Lower lobe of right lung (tissue), 2 donors: ENCODE measurements around the gene C2CD2L. TPM values are rescaled to one million over a fixed set of nuclear protein-coding genes. Genes with fewer than 3 reads are reported as not detected.

ENCODE experiments used
- ATAC-seq, 2 donors: fragments of 200-7000 bp; cut with Tn5 transposase; one replicate each; pipeline ENCODE4 v1.9.1; 2020 to 2022; ENCODE audit warnings: mild to moderate bottlenecking in 2 of 2, moderate library complexity in 2 of 2
- DNase-seq: peaks from one replicate; pipeline ENCODE4 v3.0.0-alpha.2; 2020
- H3K27ac ChIP-seq: fragments of 200-600 bp; one replicate; pipeline ENCODE4 v1.8.0; 2022
- H3K27me3 ChIP-seq: fragments of 200-600 bp; one replicate; pipeline ENCODE4 v1.8.0; 2022; ENCODE audit warnings: low read depth
- H3K36me3 ChIP-seq: fragments of 200-600 bp; one replicate; pipeline ENCODE4 v1.8.0; 2022; ENCODE audit warnings: mild to moderate bottlenecking
- H3K4me1 ChIP-seq: fragments of 200-600 bp; one replicate; pipeline ENCODE4 v1.8.0; 2022
- H3K4me3 ChIP-seq: fragments of 200-600 bp; one replicate; pipeline ENCODE4 v1.8.0; 2022; ENCODE audit warnings: mild to moderate bottlenecking
- H3K9me3 ChIP-seq: fragments of 200-600 bp; one replicate; pipeline ENCODE4 v1.8.0; 2022
- CTCF ChIP-seq: fragments of 200-600 bp; IDR thresholded peaks from one replicate; pipeline ENCODE4 v1.8.0; 2022; ENCODE audit warnings: antibody characterized with exemption, mild to moderate bottlenecking
- intact Hi-C: fragments of 100-400 bp; cut with DNase I; formaldehyde crosslinking; loops from one replicate; pipeline ENCODE4 v1.11.0; 2022
- total RNA-seq: library from RNA; stranded (reverse); fragmentation: NEBNext Ultra II Directional; extraction: Animal tissue kit (Norgen Biotek cat#: 25700); gene quantifications from one replicate; pipeline ENCODE4 v1.2.1, GENCODE V29; 2021
- donor health status: DM: no; HTN: yes; CAD: no; lungs with severe emphysema.

Gene C2CD2L
- total RNA-seq, 1 donor from 2014 or later, result 16.5 TPM

GRCh38 chr11:119091178-119091577, 16.0 kb upstream of the C2CD2L start:
- TF ChIP-seq CTCF, result no peak
- intact Hi-C loops, result no loop called here
- Histone ChIP-seq H3K27ac (no peak overlapping the region), H3K36me3 (peaks cover 13% of the 10 kb centered on the region), H3K4me3 (no peak overlapping the region), H3K9me3 (no peaks in the 10 kb centered on the region), H3K27me3 (no peaks in the 10 kb centered on the region), H3K4me1 (peaks cover 23% of the 10 kb centered on the region)
- ATAC-seq, result no peak
- DNase-seq, result no peak

- Histone ChIP-seq H3K4me1 (peaks cover 23% of the 10 kb centered on the region), H3K36me3 (peaks cover 22% of the 10 kb centered on the region), H3K27ac (no peak overlapping the region), H3K27me3 (no peaks in the 10 kb centered on the region), H3K4me3 (no peak overlapping the region), H3K9me3 (no peaks in the 10 kb centered on the region)
- intact Hi-C loops, result no loop called here
- no peak for DNase-seq
- no peak for TF ChIP-seq CTCF
- ATAC-seq, result no peak
These were observed 14.9 kb upstream of the C2CD2L start for GRCh38 chr11:119091966-119092879.

- Histone ChIP-seq H3K4me3 (peak overlapping the region; percentile 87), H3K27ac (peak overlapping the region; percentile 94), H3K27me3 (no peaks in the 10 kb centered on the region), H3K36me3 (peaks cover 32% of the 10 kb centered on the region), H3K9me3 (no peaks in the 10 kb centered on the region), H3K4me1 (peaks cover 23% of the 10 kb centered on the region)
- no peak for DNase-seq
- no peak for ATAC-seq
- intact Hi-C loops, result no loop called here
- TF ChIP-seq CTCF, result no peak
These were observed 14.0 kb upstream of the C2CD2L start for GRCh38 chr11:119092880-119093842.

GRCh38 chr11:119093942-119094815, 13.0 kb upstream of the C2CD2L start:
- H3K4me1 ChIP-seq, result peaks cover 23% of the 10 kb centered on the region
- H3K27me3 ChIP-seq, result no peaks in the 10 kb centered on the region
- peak overlapping the region; percentile 87 for H3K4me3 ChIP-seq
- no peak for TF ChIP-seq CTCF
- H3K9me3 ChIP-seq, result no peaks in the 10 kb centered on the region
- ATAC-seq, result peak; percentile 55 to 65
- DNase-seq, result peak; percentile 57
- H3K36me3 ChIP-seq, result peaks cover 38% of the 10 kb centered on the region
- H3K27ac ChIP-seq, result peak overlapping the region; percentile 94
- intact Hi-C loops, result no loop called here

GRCh38 chr11:119094816-119095065, 12.4 kb upstream of the C2CD2L start:
- Histone ChIP-seq H3K4me1 (peaks cover 23% of the 10 kb centered on the region), H3K9me3 (no peaks in the 10 kb centered on the region), H3K27me3 (no peaks in the 10 kb centered on the region), H3K27ac (peak overlapping the region; percentile 94), H3K36me3 (peaks cover 38% of the 10 kb centered on the region), H3K4me3 (peak overlapping the region; percentile 87)
- peak; percentile 69 for TF ChIP-seq CTCF
- ATAC-seq (peak; percentile 92 to 93), DNase-seq (peak; percentile 92)
- intact Hi-C loops, result no loop called here
